Muscle of leg (tissue), 16 donors: ENCODE measurements around the gene AURKAIP1. TPM values are rescaled to one million over a fixed set of nuclear protein-coding genes. Genes with fewer than 3 reads are reported as not detected.

ENCODE experiments used
- DNase-seq: peaks from one replicate; pipeline ENCODE4 v3.0.0; 2013
- H3K27ac ChIP-seq: one replicate; pipeline ENCODE4 v1.5.1; 2013; ENCODE audit warnings: mild to moderate bottlenecking, low read length, control low read depth
- H3K27me3 ChIP-seq: one replicate; pipeline ENCODE4 v1.6.1; 2013; ENCODE audit warnings: low read length; ENCODE audit not compliant: control insufficient read depth, insufficient read depth
- H3K36me3 ChIP-seq: one replicate; pipeline ENCODE4 v1.6.1; 2013; ENCODE audit warnings: low read length; ENCODE audit not compliant: control insufficient read depth, insufficient read depth
- H3K4me1 ChIP-seq: one replicate; pipeline ENCODE4 v1.6.1; 2013; ENCODE audit warnings: low read length; ENCODE audit not compliant: control insufficient read depth, insufficient read depth
- H3K4me3 ChIP-seq: one replicate; pipeline ENCODE4 v1.5.1; 2013; ENCODE audit warnings: low read length, control low read depth
- H3K9me3 ChIP-seq: replicated peaks from 2 replicates; pipeline ENCODE4 v1.6.1; 2013; ENCODE audit warnings: low read depth, low read length; ENCODE audit not compliant: control insufficient read depth
- WGBS: methylation state at CpG from one replicate; pipeline ENCODE4 v1.1.5; 2013; ENCODE audit warnings: missing lambda C conversion rate; ENCODE audit not compliant: insufficient coverage; 5-methylcytosine and 5-hydroxymethylcytosine counted together
- long read RNA-seq, 11 donors: transcript quantifications; one replicate each; lab custom pipeline, GENCODE V29; 2026
- polyA plus RNA-seq, 8 donors: library from polyadenylated mRNA; unstranded; fragments of 120-200 nt; gene quantifications; one replicate each; pipeline versions ENCODE4 v1.2.1 to v1.2.3, GENCODE V29; 2013; ENCODE audit warnings: inconsistent platforms in 1 of 8, low replicate concordance in 1 of 8; ENCODE audit not compliant: insufficient read length in 8 of 8, insufficient read depth in 1 of 8
- total RNA-seq: library from RNA; stranded (reverse); fragments of 120-200 nt; gene quantifications from one replicate; pipeline ENCODE4 v1.2.4, GENCODE V29; 2013

The AURKAIP1 gene
- total RNA-seq (74.8 TPM), polyA plus RNA-seq (10 to 100 TPM; 66.7 to 93.6 (median 74.7) TPM)
- long read RNA-seq, donor 1, transcript AURKAIP1-202 (4 exons, 1,047 nt) = major isoform, 20 of 34 reads
- long read RNA-seq, donor 1, transcript AURKAIP1-204 (4 exons, 875 nt) = minor isoform, 5 of 34 reads
- long read RNA-seq, donor 1, partial matches to known transcripts = 6 of 34 reads
- long read RNA-seq, donor 1, other reads (novel, unspliced or antisense) = 0 of 34 reads
- long read RNA-seq, donor 2, transcript AURKAIP1-202 (4 exons, 1,047 nt) = major isoform, 5 of 6 reads
- long read RNA-seq, donor 2, partial matches to known transcripts = 0 of 6 reads
- long read RNA-seq, donor 2, other reads (novel, unspliced or antisense) = 0 of 6 reads
- long read RNA-seq, donor 3, transcript AURKAIP1-203 (3 exons, 1,072 nt) = minor isoform, 10 of 92 reads
- long read RNA-seq, donor 3, transcript AURKAIP1-202 (4 exons, 1,047 nt) = major isoform, 49 of 92 reads
- long read RNA-seq, donor 3, transcript AURKAIP1-204 (4 exons, 875 nt) = minor isoform, 21 of 92 reads
- long read RNA-seq, donor 3, partial matches to known transcripts = 8 of 92 reads
- long read RNA-seq, donor 3, other reads (novel, unspliced or antisense) = 0 of 92 reads
- long read RNA-seq, donor 4, transcript AURKAIP1-203 (3 exons, 1,072 nt) = minor isoform, 6 of 68 reads
- long read RNA-seq, donor 4, transcript AURKAIP1-202 (4 exons, 1,047 nt) = major isoform, 39 of 68 reads
- long read RNA-seq, donor 4, transcript AURKAIP1-204 (4 exons, 875 nt) = minor isoform, 13 of 68 reads
- long read RNA-seq, donor 4, partial matches to known transcripts = 6 of 68 reads
- long read RNA-seq, donor 4, other reads (novel, unspliced or antisense) = 0 of 68 reads
- long read RNA-seq, donor 5, transcript AURKAIP1-202 (4 exons, 1,047 nt) = major isoform, 84 of 144 reads
- long read RNA-seq, donor 5, transcript AURKAIP1-203 (3 exons, 1,072 nt) = minor isoform, 12 of 144 reads
- long read RNA-seq, donor 5, transcript AURKAIP1-204 (4 exons, 875 nt) = minor isoform, 30 of 144 reads
- long read RNA-seq, donor 5, transcript AURKAIP1-201 (4 exons, 798 nt) = minor isoform, 6 of 144 reads
- long read RNA-seq, donor 5, partial matches to known transcripts = 11 of 144 reads
- long read RNA-seq, donor 5, other reads (novel, unspliced or antisense) = 0 of 144 reads
- long read RNA-seq, donor 6, transcript AURKAIP1-203 (3 exons, 1,072 nt) = minor isoform, 23 of 150 reads
- long read RNA-seq, donor 6, transcript AURKAIP1-204 (4 exons, 875 nt) = minor isoform, 25 of 150 reads
- long read RNA-seq, donor 6, transcript AURKAIP1-201 (4 exons, 798 nt) = minor isoform, 7 of 150 reads
- long read RNA-seq, donor 6, transcript AURKAIP1-202 (4 exons, 1,047 nt) = major isoform, 69 of 150 reads
- long read RNA-seq, donor 6, partial matches to known transcripts = 25 of 150 reads
- long read RNA-seq, donor 6, other reads (novel, unspliced or antisense) = 0 of 150 reads
- long read RNA-seq, donor 7, transcript AURKAIP1-204 (4 exons, 875 nt) = minor isoform, 12 of 82 reads
- long read RNA-seq, donor 7, transcript AURKAIP1-202 (4 exons, 1,047 nt) = major isoform, 34 of 82 reads
- long read RNA-seq, donor 7, partial matches to known transcripts = 30 of 82 reads
- long read RNA-seq, donor 7, other reads (novel, unspliced or antisense) = 0 of 82 reads
- long read RNA-seq, donor 8, transcript AURKAIP1-202 (4 exons, 1,047 nt) = major isoform, 34 of 59 reads
- long read RNA-seq, donor 8, transcript AURKAIP1-204 (4 exons, 875 nt) = minor isoform, 7 of 59 reads
- long read RNA-seq, donor 8, transcript AURKAIP1-203 (3 exons, 1,072 nt) = minor isoform, 6 of 59 reads
- long read RNA-seq, donor 8, partial matches to known transcripts = 9 of 59 reads
- long read RNA-seq, donor 8, other reads (novel, unspliced or antisense) = 0 of 59 reads
- long read RNA-seq, donor 9, transcript AURKAIP1-204 (4 exons, 875 nt) = minor isoform, 13 of 67 reads
- long read RNA-seq, donor 9, transcript AURKAIP1-203 (3 exons, 1,072 nt) = minor isoform, 9 of 67 reads
- long read RNA-seq, donor 9, transcript AURKAIP1-201 (4 exons, 798 nt) = minor isoform, 5 of 67 reads
- long read RNA-seq, donor 9, transcript AURKAIP1-202 (4 exons, 1,047 nt) = major isoform, 32 of 67 reads
- long read RNA-seq, donor 9, partial matches to known transcripts = 7 of 67 reads
- long read RNA-seq, donor 9, other reads (novel, unspliced or antisense) = 0 of 67 reads
- long read RNA-seq, donor 10, transcript AURKAIP1-204 (4 exons, 875 nt) = minor isoform, 15 of 92 reads
- long read RNA-seq, donor 10, transcript AURKAIP1-202 (4 exons, 1,047 nt) = major isoform, 54 of 92 reads
- long read RNA-seq, donor 10, transcript AURKAIP1-203 (3 exons, 1,072 nt) = minor isoform, 7 of 92 reads
- long read RNA-seq, donor 10, partial matches to known transcripts = 14 of 92 reads
- long read RNA-seq, donor 10, other reads (novel, unspliced or antisense) = 0 of 92 reads
- long read RNA-seq, donor 11, transcript AURKAIP1-203 (3 exons, 1,072 nt) = minor isoform, 13 of 72 reads
- long read RNA-seq, donor 11, transcript AURKAIP1-204 (4 exons, 875 nt) = minor isoform, 11 of 72 reads
- long read RNA-seq, donor 11, transcript AURKAIP1-202 (4 exons, 1,047 nt) = major isoform, 38 of 72 reads
- long read RNA-seq, donor 11, partial matches to known transcripts = 9 of 72 reads
- long read RNA-seq, donor 11, other reads (novel, unspliced or antisense) = 0 of 72 reads

DNA sequence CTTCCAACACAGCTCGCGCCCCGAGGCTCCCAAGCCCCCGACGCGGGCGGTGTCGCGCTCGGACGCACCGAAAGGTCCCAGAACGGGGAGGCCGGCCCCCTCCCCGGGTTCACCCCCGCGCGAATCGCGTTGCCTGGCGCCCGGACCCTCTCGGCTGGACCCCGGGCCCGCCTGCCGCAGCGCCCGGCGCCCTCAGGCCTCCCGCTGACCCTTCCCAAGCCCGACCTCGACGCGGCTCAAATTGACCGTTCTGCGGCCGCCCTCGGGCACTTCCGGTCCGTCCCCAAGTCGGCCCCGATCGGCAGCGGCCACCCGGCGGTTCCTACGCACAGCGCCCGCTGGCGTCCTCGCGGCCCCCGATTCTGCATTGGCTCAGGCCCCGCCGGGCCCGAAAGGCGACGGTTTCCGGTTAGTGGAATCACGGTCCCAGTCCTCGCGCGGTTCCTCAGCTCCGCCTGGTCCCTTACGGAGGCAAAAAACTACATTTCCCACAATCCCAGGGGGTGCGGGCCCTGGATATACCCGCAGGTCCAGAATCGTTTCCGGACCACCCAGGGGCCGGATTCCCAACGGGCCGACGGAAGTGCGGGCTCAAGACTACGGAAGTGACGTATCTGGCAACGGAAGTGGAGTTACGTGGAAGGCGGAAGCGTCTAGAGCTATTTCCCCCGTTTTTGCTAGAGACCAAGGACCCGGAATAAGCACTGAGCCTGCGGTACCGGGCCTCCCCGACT is at the start of gene AURKAIP1:
AURKAIP1 (minus strand) TSS at position 279 of the 734 bp plus-strand sequence. CDS start 451 bp downstream, outside the sequence.
- H3K36me3 ChIP-seq = peaks cover 15% of the 10 kb centered on the region
- no peaks in the 10 kb centered on the region for H3K9me3 ChIP-seq
- peaks cover 31% of the 10 kb centered on the region for H3K4me1 ChIP-seq
- under 1% methylated on average over 85 of the region's 85 CpGs for WGBS
- peak within 1 kb of the TSS; percentile 87 for H3K27ac ChIP-seq
- no peaks in the 10 kb centered on the region for H3K27me3 ChIP-seq
- H3K4me3 ChIP-seq = peak within 1 kb of the TSS; percentile 97
- DNase-seq = peak; percentile 100

DNA sequence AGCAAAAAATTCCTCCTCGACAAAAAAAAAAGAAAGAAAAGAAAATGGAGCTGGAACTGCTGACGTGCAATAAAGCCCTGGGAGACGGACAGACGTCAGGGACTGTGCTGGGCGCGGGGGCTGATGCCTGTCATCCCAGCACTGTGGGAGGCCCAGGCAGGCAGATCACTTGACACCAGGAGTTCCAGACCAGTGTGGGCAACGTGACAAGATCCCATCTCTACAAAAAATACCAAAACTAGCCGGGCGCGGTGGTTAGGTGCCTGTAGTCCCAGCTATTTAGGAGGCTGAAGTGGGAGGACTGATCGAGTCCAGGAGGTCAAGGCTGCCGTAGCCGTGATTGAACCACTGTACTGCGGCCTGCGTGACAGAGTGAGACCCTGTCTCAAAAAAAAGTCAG is 49.7 kb upstream of the AURKAIP1 start:
- WGBS = 79% methylated on average over 12 of the region's 15 CpGs
- Histone ChIP-seq H3K4me3 (no peak overlapping the region), H3K27ac (no peak overlapping the region), H3K9me3 (no peaks in the 10 kb centered on the region), H3K27me3 (no peaks in the 10 kb centered on the region), H3K36me3 (no peaks in the 10 kb centered on the region), H3K4me1 (peaks cover 52% of the 10 kb centered on the region)
- DNase-seq = no peak

DNA sequence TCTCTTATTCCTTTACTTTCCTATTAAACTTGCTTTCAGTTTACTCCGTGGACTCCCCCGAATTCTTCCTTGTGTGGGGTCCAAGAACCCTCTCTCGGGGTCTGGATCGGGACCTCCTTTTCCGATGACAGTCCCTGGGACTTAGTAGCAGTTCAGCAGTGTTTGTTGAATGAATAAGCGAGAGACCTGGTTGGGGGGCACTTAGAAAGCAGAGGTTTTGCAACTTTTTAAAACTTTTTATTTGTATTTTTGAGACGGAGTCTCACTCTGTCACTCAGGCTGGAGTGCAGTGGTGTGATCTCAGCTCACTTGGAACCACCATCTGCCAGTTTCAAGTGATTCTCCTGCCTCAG is 48.2 kb upstream of the AURKAIP1 start:
- Histone ChIP-seq H3K4me1 (peaks cover 52% of the 10 kb centered on the region), H3K4me3 (no peak overlapping the region), H3K27me3 (no peaks in the 10 kb centered on the region), H3K9me3 (no peaks in the 10 kb centered on the region), H3K36me3 (no peaks in the 10 kb centered on the region), H3K27ac (no peak overlapping the region)
- DNase-seq = no peak
- 74% methylated on average over 3 of the region's 7 CpGs for WGBS

DNA sequence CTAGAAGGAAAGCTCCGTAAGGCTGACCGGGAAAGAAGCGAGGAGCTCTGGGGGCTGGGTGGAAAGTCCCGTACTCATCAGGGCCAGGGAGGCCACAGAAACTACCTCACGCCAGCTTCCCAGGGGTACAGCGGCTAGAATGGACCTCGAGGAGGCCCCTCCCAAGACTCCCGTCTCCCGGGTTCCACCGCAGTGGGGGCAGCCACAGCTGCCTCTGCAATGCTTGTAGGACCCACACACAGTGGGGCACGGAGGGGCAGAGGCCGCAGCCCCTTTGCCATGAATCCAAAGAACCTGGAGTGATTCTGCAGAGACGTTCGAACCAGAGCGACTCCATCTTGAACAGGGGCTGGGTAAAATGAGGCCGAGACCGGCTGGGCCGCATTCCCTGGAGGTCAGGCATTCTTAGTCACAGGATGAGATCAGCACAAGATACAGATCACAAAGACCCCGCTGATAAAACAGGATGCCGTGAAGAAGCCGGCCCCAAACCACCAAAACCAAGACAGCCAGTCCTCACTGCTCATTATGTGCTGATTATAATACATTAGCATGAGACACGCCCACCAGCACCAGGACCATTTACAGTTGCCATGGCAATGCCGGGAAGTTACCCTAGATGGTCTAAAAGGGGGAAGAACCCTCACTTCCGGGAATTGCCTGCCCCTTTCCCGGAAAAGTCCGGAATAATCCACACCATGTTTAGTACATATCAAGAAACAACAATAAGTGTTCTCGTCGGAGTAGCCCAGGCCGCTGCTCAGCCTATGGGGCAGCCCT is 47.6 kb upstream of the AURKAIP1 start:
- WGBS = 61% methylated on average over 20 of the region's 29 CpGs
- no peak for DNase-seq
- no peak overlapping the region for H3K27ac ChIP-seq

DNA sequence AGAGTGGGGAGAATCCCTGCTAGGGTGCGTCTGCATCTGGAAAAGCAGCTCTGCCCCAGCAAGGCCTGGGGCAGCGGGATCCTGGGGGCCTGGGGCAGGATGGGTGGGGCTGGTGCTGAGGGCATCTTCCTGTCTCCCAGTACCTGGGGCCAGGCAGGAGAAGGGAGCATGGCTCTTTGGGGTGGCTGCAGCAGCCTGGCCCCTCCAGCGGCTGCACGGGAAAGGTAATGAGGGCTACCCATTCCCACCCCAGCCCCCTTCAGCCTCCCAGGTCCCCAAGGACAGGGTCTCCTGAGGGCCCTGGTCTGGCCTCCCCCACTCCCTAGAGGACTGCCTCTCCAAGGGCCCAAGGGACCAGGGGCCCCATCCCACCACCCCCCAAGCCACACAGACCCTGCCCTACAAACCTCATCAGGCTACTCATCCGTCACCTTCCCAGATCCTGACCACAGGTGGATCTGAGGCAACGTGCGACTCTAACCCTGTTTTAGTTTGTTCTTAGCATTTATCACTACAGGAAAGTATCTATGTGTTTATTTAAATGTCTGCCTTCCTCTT is 47.0 kb upstream of the AURKAIP1 start:
- no peak overlapping the region for H3K4me3 ChIP-seq
- no peaks in the 10 kb centered on the region for H3K36me3 ChIP-seq
- no peaks in the 10 kb centered on the region for H3K9me3 ChIP-seq
- peaks cover 52% of the 10 kb centered on the region for H3K4me1 ChIP-seq
- DNase-seq = no peak
- no CpG with 5 or more reads among the region's 7 CpGs for WGBS
- H3K27me3 ChIP-seq = no peaks in the 10 kb centered on the region
- H3K27ac ChIP-seq = no peak overlapping the region

More for the DNA sequence above, 47.6 kb upstream of the AURKAIP1 start:
- Histone ChIP-seq H3K27me3 (no peaks in the 10 kb centered on the region), H3K4me1 (peaks cover 52% of the 10 kb centered on the region), H3K36me3 (no peaks in the 10 kb centered on the region), H3K4me3 (no peak overlapping the region), H3K9me3 (no peaks in the 10 kb centered on the region)

DNA sequence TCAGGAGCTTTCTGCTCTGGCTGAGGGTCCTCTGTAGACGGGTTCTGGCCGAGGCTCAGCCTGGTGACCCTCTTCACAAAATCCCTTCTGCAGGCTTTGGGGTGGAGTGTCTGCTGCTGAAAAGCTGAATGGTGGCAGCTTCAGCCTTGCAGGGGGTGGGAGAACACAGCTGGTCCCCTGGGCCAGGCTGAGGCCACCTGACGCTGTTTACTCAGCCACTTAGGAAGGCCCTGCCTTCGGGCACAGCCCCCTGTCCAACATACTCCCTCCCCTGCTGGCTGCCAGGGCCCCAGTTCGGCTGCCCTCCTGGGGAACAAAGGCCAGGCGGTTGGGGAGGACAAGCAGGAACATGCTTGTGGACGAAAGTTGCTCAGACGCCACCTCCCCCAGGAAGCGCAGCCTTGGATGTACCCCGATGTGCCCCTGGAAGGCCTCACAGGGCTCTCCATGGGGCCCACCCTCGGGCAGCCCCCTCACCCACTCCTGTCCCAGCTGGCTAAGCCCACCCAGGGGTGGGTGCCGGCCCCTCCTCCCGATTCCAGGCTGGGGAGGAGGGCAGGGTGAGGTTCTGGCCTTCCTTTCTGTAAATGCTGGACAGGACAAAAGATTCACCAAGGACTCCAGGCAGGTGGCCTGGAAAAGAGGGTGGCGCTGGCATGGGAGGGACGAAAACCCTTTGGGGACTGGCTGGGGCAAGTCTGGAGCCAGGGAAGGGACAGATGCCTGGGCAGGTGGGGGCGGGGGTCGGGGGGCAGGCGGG is 46.3 kb upstream of the AURKAIP1 start, which contains the start of gene ANKRD65:
ANKRD65 (minus strand) TSS at position 130 of the 760 bp plus-strand sequence. CDS start 271 bp downstream, outside the sequence.
- peak; percentile 48 for DNase-seq
- H3K27me3 ChIP-seq = no peaks in the 10 kb centered on the region
- peaks cover 47% of the 10 kb centered on the region for H3K4me1 ChIP-seq
- peak within 1 kb of the TSS; percentile 36 for H3K4me3 ChIP-seq
- 66% methylated on average over 5 of the region's 18 CpGs for WGBS
- H3K36me3 ChIP-seq = no peaks in the 10 kb centered on the region
- H3K9me3 ChIP-seq = no peaks in the 10 kb centered on the region
- peak within 1 kb of the TSS; percentile 70 for H3K27ac ChIP-seq
